Mucosa of descending colon (tissue), 3 donors: Measurements from ENCODE around the gene BFAR. TPM values are rescaled to one million over a fixed set of nuclear protein-coding genes. Genes with fewer than 3 reads are reported as not detected.

Experiments
- ATAC-seq: fragments of 200-7000 bp; cut with Tn5 transposase; one replicate; pipeline ENCODE4 v1.9.1; 2020; ENCODE audit warnings: mild to moderate bottlenecking, moderate library complexity
- DNase-seq, 3 donors: peaks; one replicate each; pipeline ENCODE4 v3.0.0-alpha.2; 2020
- H3K36me3 ChIP-seq: fragments of 200-600 bp; one replicate; pipeline ENCODE4 v1.8.0; 2021; ENCODE audit warnings: low read depth, mild to moderate bottlenecking
- H3K4me1 ChIP-seq: fragments of 200-600 bp; one replicate; pipeline ENCODE4 v1.8.0; 2021; ENCODE audit warnings: low read depth, mild to moderate bottlenecking
- H3K4me3 ChIP-seq: fragments of 200-600 bp; one replicate; pipeline ENCODE4 v1.8.0; 2021; ENCODE audit warnings: mild to moderate bottlenecking
- H3K9me3 ChIP-seq: fragments of 200-600 bp; one replicate; pipeline ENCODE4 v1.8.0; 2021; ENCODE audit warnings: mild to moderate bottlenecking
- CTCF ChIP-seq: fragments of 200-600 bp; IDR thresholded peaks from one replicate; pipeline ENCODE4 v1.8.0; 2022; ENCODE audit warnings: antibody characterized with exemption, mild to moderate bottlenecking
- intact Hi-C, 2 donors: fragments of 100-400 bp; cut with DNase I in 1 of 2; cut with micrococcal nuclease in 1 of 2; formaldehyde crosslinking; loops; one replicate each; pipeline versions ENCODE4 v1.11.0 to v1.11.1; 2022; cut with DNase I, micrococcal nuclease
- total RNA-seq, 3 donors: library from RNA; stranded (reverse); fragmentation: NEBNext Ultra II Directional in 2 of 3; extraction: Animal tissue kit (Norgen Biotek cat#: 25700) in 2 of 3; gene quantifications; one replicate each; pipeline versions ENCODE4 v1.2.1 to v1.2.4, GENCODE V29; 2021 to 2023
- donor health status: DM: no; HTN: no; CAD: no; lungs with moderate emphysema.
- donor health status: DM: no; HTN: no; CAD: no.
- donor health status: DM: no; HTN: yes; CAD: no.

BFAR gene
- total RNA-seq, 3 donors from 2014 or later, result 59.4 to 71.1 (median 61.6) TPM

GRCh38 chr16:14602443-14602963 lies 30.2 kb upstream of the BFAR start:
- intact Hi-C loops, result no loop called here
- H3K36me3 ChIP-seq, result peaks cover 10% of the 10 kb centered on the region

GRCh38 chr16:14606102-14606501 lies 26.6 kb upstream of the BFAR start:
- peaks cover 13% of the 10 kb centered on the region for H3K36me3 ChIP-seq
- H3K4me1 ChIP-seq, result no peaks in the 10 kb centered on the region
- DNase-seq, result no peak
- no peak for ATAC-seq
- no peaks in the 10 kb centered on the region for H3K9me3 ChIP-seq
- H3K4me3 ChIP-seq, result no peak overlapping the region
- intact Hi-C loops, result no loop called here
- TF ChIP-seq CTCF, result no peak

More at GRCh38 chr16:14602443-14602963, 30.2 kb upstream of the BFAR start:
- DNase-seq (no peak), ATAC-seq (no peak)
- TF ChIP-seq CTCF, result no peak
- Histone ChIP-seq H3K4me3 (no peak overlapping the region), H3K4me1 (no peaks in the 10 kb centered on the region), H3K9me3 (no peaks in the 10 kb centered on the region)

GRCh38 chr16:14608111-14608566 lies 24.6 kb upstream of the BFAR start:
- ATAC-seq, result no peak
- Histone ChIP-seq H3K4me3 (no peak overlapping the region), H3K36me3 (peaks cover 13% of the 10 kb centered on the region), H3K9me3 (no peaks in the 10 kb centered on the region), H3K4me1 (no peaks in the 10 kb centered on the region)
- no peak for TF ChIP-seq CTCF
- intact Hi-C loops, result no loop called here
- DNase-seq, result no peak

- no peak overlapping the region for H3K4me3 ChIP-seq
- no peak for TF ChIP-seq CTCF
- ATAC-seq (no peak), DNase-seq (no peak)
- intact Hi-C loops, result no loop called here
- no peaks in the 10 kb centered on the region for H3K9me3 ChIP-seq
- no peaks in the 10 kb centered on the region for H3K4me1 ChIP-seq
- H3K36me3 ChIP-seq, result peaks cover 13% of the 10 kb centered on the region
These were observed 24.1 kb upstream of the BFAR start for GRCh38 chr16:14608604-14609003.

GRCh38 chr16:14609716-14610115 lies 23.0 kb upstream of the BFAR start:
- Histone ChIP-seq H3K4me1 (no peaks in the 10 kb centered on the region), H3K9me3 (no peaks in the 10 kb centered on the region), H3K4me3 (no peak overlapping the region), H3K36me3 (peaks cover 12% of the 10 kb centered on the region)
- ATAC-seq (no peak), DNase-seq (no peak)
- intact Hi-C loops, result no loop called here
- no peak for TF ChIP-seq CTCF

GRCh38 chr16:14611660-14612059 lies 21.1 kb upstream of the BFAR start:
- H3K36me3 ChIP-seq, result peaks cover 3% of the 10 kb centered on the region
- ATAC-seq, result no peak
- no peak for TF ChIP-seq CTCF

More at GRCh38 chr16:14611660-14612059, 21.1 kb upstream of the BFAR start:
- no peak for DNase-seq
- intact Hi-C loops, result no loop called here
- Histone ChIP-seq H3K4me3 (no peak overlapping the region), H3K4me1 (no peaks in the 10 kb centered on the region), H3K9me3 (no peaks in the 10 kb centered on the region)
